Measurements from ENCODE around the gene AFG1L. TPM values are rescaled to one million over a fixed set of nuclear protein-coding genes. Genes with fewer than 3 reads are reported as not detected.
A peak's percentile ranks its signal among the peaks of the same experiment; 100 is the strongest.

The AFG1L gene
- total RNA-seq, 1 donor from 2014 or later: 9.6 TPM

- TF ChIP-seq CTCF (conservative IDR thresholded peaks at IDR 0.05): no peak
- H3K9me3 Mint-ChIP-seq: no peaks in the 10 kb centered on the region
- H3K36me3 Mint-ChIP-seq: no peaks in the 10 kb centered on the region
- no peak for DNase-seq (ENCODE audit: extremely low spot score, unreplicated experiment)
- H3K4me3 Mint-ChIP-seq: no peak overlapping the region
- no peaks in the 10 kb centered on the region for H3K27me3 Mint-ChIP-seq
- H3K4me1 Mint-ChIP-seq (ENCODE audit: unreplicated experiment): peaks cover 5% of the 10 kb centered on the region
- no peak overlapping the region for H3K27ac Mint-ChIP-seq
Measured at GRCh38 chr6:108521616-108522107, 226.8 kb downstream of the AFG1L start.

GRCh38 chr6:108523697-108524096 lies 228.8 kb downstream of the AFG1L start:
- H3K4me1 Mint-ChIP-seq (ENCODE audit: unreplicated experiment): peaks cover 5% of the 10 kb centered on the region
- H3K27me3 Mint-ChIP-seq: no peaks in the 10 kb centered on the region
- no peak for TF ChIP-seq CTCF (conservative IDR thresholded peaks at IDR 0.05)
- no peak overlapping the region for H3K4me3 Mint-ChIP-seq
- no peak for DNase-seq (ENCODE audit: extremely low spot score, unreplicated experiment)
- H3K27ac Mint-ChIP-seq: no peak overlapping the region
- no peaks in the 10 kb centered on the region for H3K9me3 Mint-ChIP-seq
- H3K36me3 Mint-ChIP-seq: no peaks in the 10 kb centered on the region

- Mint-ChIP-seq H3K27ac (peak overlapping the region; percentile 15), H3K9me3 (no peaks in the 10 kb centered on the region), H3K4me1 (ENCODE audit: unreplicated experiment) (peaks cover 5% of the 10 kb centered on the region), H3K27me3 (no peaks in the 10 kb centered on the region), H3K36me3 (no peaks in the 10 kb centered on the region), H3K4me3 (no peak overlapping the region)
- no peak for DNase-seq (ENCODE audit: extremely low spot score, unreplicated experiment)
- no peak for TF ChIP-seq CTCF (conservative IDR thresholded peaks at IDR 0.05)
Measured at GRCh38 chr6:108524528-108525248, 229.8 kb downstream of the AFG1L start.

- Mint-ChIP-seq H3K4me1 (ENCODE audit: unreplicated experiment) (peaks cover 5% of the 10 kb centered on the region), H3K27ac (no peak overlapping the region), H3K36me3 (no peaks in the 10 kb centered on the region), H3K4me3 (no peak overlapping the region), H3K9me3 (no peaks in the 10 kb centered on the region), H3K27me3 (no peaks in the 10 kb centered on the region)
- TF ChIP-seq CTCF (conservative IDR thresholded peaks at IDR 0.05): peak; percentile 91
- no peak for DNase-seq (ENCODE audit: extremely low spot score, unreplicated experiment)
Measured at GRCh38 chr6:108526739-108527174, 231.9 kb downstream of the AFG1L start.

- Mint-ChIP-seq H3K4me1 (ENCODE audit: unreplicated experiment) (peaks cover 5% of the 10 kb centered on the region), H3K27me3 (peaks cover 6% of the 10 kb centered on the region), H3K4me3 (no peak overlapping the region), H3K9me3 (no peaks in the 10 kb centered on the region), H3K36me3 (no peaks in the 10 kb centered on the region), H3K27ac (no peak overlapping the region)
- no peak for TF ChIP-seq CTCF (conservative IDR thresholded peaks at IDR 0.05)
- DNase-seq (ENCODE audit: extremely low spot score, unreplicated experiment): no peak
Measured at GRCh38 chr6:108528878-108529277, 234.0 kb downstream of the AFG1L start.

All from type B pancreatic cell (in vitro differentiated cells).